GM18858 (cell line): ENCODE results near the gene POU2AF2.
"Not testable (repeated sequence)": the region's sequence is repeated elsewhere in the genome, so short reads cannot be mapped to it uniquely, and the experiment has no call there.

Source experiments
- ATAC-seq: cut with Tn5 transposase; IDR thresholded peaks from one replicate; pipeline ENCODE4 v1.9.1; 2021; ENCODE audit not compliant: unreplicated experiment

The POU2AF2 gene

GRCh38 chr11:111301004-111301841 is 55.7 kb downstream of the POU2AF2 start:
- peak; percentile 46 for ATAC-seq

GRCh38 chr11:111301842-111302118 is 56.3 kb downstream of the POU2AF2 start:
- ATAC-seq: no peak

GRCh38 chr11:111302298-111302697 is 56.8 kb downstream of the POU2AF2 start:
- ATAC-seq: no peak

- no peak for ATAC-seq
These were observed 57.9 kb downstream of the POU2AF2 start for GRCh38 chr11:111303461-111303860.

- ATAC-seq: no peak
These were observed 59.8 kb downstream of the POU2AF2 start for GRCh38 chr11:111305162-111305802.

- no peak for ATAC-seq
These were observed 60.4 kb downstream of the POU2AF2 start for GRCh38 chr11:111305876-111306275.

GRCh38 chr11:111306321-111306720 is 60.8 kb downstream of the POU2AF2 start:
- no peak for ATAC-seq

GRCh38 chr11:111307472-111308108 is 62.1 kb downstream of the POU2AF2 start:
- ATAC-seq: no peak

GRCh38 chr11:111308140-111308539 is 62.6 kb downstream of the POU2AF2 start:
- no peak for ATAC-seq

- ATAC-seq: no peak
These were observed 63.8 kb downstream of the POU2AF2 start for GRCh38 chr11:111309215-111309915.

GRCh38 chr11:111310088-111310487 is 64.6 kb downstream of the POU2AF2 start:
- no peak for ATAC-seq

GRCh38 chr11:111310723-111311122 is 65.2 kb downstream of the POU2AF2 start:
- ATAC-seq: no peak

- ATAC-seq: no peak
These were observed 66.6 kb downstream of the POU2AF2 start for GRCh38 chr11:111312076-111312475.

GRCh38 chr11:111319296-111319695 is 73.8 kb downstream of the POU2AF2 start:
- no peak for ATAC-seq

GRCh38 chr11:111320199-111320598 is 74.7 kb downstream of the POU2AF2 start:
- ATAC-seq: not testable (repeated sequence)

- ATAC-seq: no peak
These were observed 75.4 kb downstream of the POU2AF2 start for GRCh38 chr11:111320728-111321568.

- no peak for ATAC-seq
These were observed 77.0 kb downstream of the POU2AF2 start for GRCh38 chr11:111322534-111322933.

- ATAC-seq: no peak
These were observed 78.8 kb downstream of the POU2AF2 start for GRCh38 chr11:111324277-111324720.

GRCh38 chr11:111325259-111325658 is 79.7 kb downstream of the POU2AF2 start:
- ATAC-seq: no peak

GRCh38 chr11:111326824-111327223 is 81.3 kb downstream of the POU2AF2 start:
- ATAC-seq: no peak
